Neuronal stem cell (in vitro differentiated cells): ENCODE measurements around the gene RAPGEF5.

Experiments
- DNase-seq: peaks from one replicate; pipeline ENCODE4 v3.0.0-alpha.2; 2013; ENCODE audit warnings: low spot score
- H2AFZ ChIP-seq: one replicate; pipeline ENCODE4 v1.6.1; 2013; ENCODE audit warnings: mild to moderate bottlenecking, low read length, inconsistent platforms
- H2AK5ac ChIP-seq: 2 replicates; pipeline ENCODE4 v1.6.1; 2013; ENCODE audit warnings: low read depth, mild to moderate bottlenecking, inconsistent platforms, low read length, moderate library complexity, mixed read lengths
- H2BK120ac ChIP-seq: 2 replicates; pipeline ENCODE4 v1.6.1; 2013; ENCODE audit warnings: low read depth, mild to moderate bottlenecking, inconsistent platforms, low read length, moderate library complexity, mixed read lengths
- H2BK12ac ChIP-seq: one replicate; pipeline ENCODE4 v1.6.1; 2013; ENCODE audit warnings: low read length, inconsistent platforms
- H2BK15ac ChIP-seq: 2 replicates; pipeline ENCODE4 v1.6.1; 2013; ENCODE audit warnings: mild to moderate bottlenecking, low read length, inconsistent platforms, mixed read lengths
- H2BK5ac ChIP-seq: one replicate; pipeline ENCODE4 v1.6.1; 2013; ENCODE audit warnings: inconsistent platforms, mild to moderate bottlenecking, low read length, moderate library complexity
- H3K14ac ChIP-seq: one replicate; pipeline ENCODE4 v1.6.1; 2013; ENCODE audit warnings: low read length, inconsistent platforms
- H3K18ac ChIP-seq: 2 replicates; pipeline ENCODE4 v1.6.1; 2013; ENCODE audit warnings: low read length, inconsistent platforms
- H3K23ac ChIP-seq: 2 replicates; pipeline ENCODE4 v1.6.1; 2013; ENCODE audit warnings: low read depth, mild to moderate bottlenecking, mixed read lengths, low read length, inconsistent platforms; ENCODE audit not compliant: poor library complexity
- H3K27ac ChIP-seq: replicated peaks from 3 replicates; pipeline ENCODE4 v1.5.1; 2013; ENCODE audit warnings: low read length, inconsistent platforms
- H3K27me3 ChIP-seq, 3 experiments: 2 replicates each; pipeline ENCODE4 v1.6.1; 2013; ENCODE audit warnings: low read length in 3 of 3, mild to moderate bottlenecking in 2 of 3, inconsistent platforms in 1 of 3, low read depth in 1 of 3, mixed read lengths in 1 of 3, moderate library complexity in 1 of 3; ENCODE audit not compliant: control insufficient read depth in 3 of 3, insufficient read depth in 3 of 3
- H3K36me3 ChIP-seq, 2 donors: replicated peaks in 1 of 2; 2 replicates each; pipeline ENCODE4 v1.6.1; 2013; ENCODE audit warnings: low read length in 2 of 2; ENCODE audit not compliant: control insufficient read depth in 2 of 2, insufficient read depth in 2 of 2
- H3K4ac ChIP-seq: 2 replicates; pipeline ENCODE4 v1.6.1; 2013; ENCODE audit warnings: inconsistent platforms, mild to moderate bottlenecking, low read length, moderate library complexity
- H3K4me1 ChIP-seq, 2 donors: 1 replicate in 1 of 2; 2 replicates in 1 of 2; pipeline ENCODE4 v1.6.1; 2013; ENCODE audit warnings: low read length in 2 of 2, low read depth in 1 of 2; ENCODE audit not compliant: control insufficient read depth in 2 of 2, insufficient read depth in 1 of 2
- H3K4me2 ChIP-seq: one replicate; pipeline ENCODE4 v1.6.1; 2013; ENCODE audit warnings: mild to moderate bottlenecking, low read length, inconsistent platforms; ENCODE audit not compliant: insufficient read depth, poor library complexity, severe bottlenecking
- H3K4me3 ChIP-seq, 2 donors: 2 replicates each; pipeline ENCODE4 v1.5.1; 2013; ENCODE audit warnings: low read length in 2 of 2, mild to moderate bottlenecking in 2 of 2, inconsistent platforms in 1 of 2, moderate library complexity in 1 of 2
- H3K79me1 ChIP-seq: one replicate; pipeline ENCODE4 v1.6.1; 2013; ENCODE audit warnings: low read depth, mild to moderate bottlenecking, inconsistent platforms, low read length, moderate library complexity
- H3K9ac ChIP-seq: one replicate; pipeline ENCODE4 v1.6.1; 2013; ENCODE audit warnings: mild to moderate bottlenecking, low read depth, low read length, inconsistent platforms; ENCODE audit not compliant: poor library complexity
- H3K9me3 ChIP-seq, 2 donors: replicated peaks in 1 of 2; 2 replicates each; pipeline versions ENCODE3 to v1.6.1; 2013; ENCODE audit warnings: low read length in 2 of 2, mild to moderate bottlenecking in 2 of 2, inconsistent platforms in 1 of 2, low read depth in 1 of 2, mixed read lengths in 1 of 2, moderate library complexity in 1 of 2; ENCODE audit not compliant: control insufficient read depth in 2 of 2, insufficient read depth in 1 of 2
- H4K8ac ChIP-seq: one replicate; pipeline ENCODE4 v1.6.1; 2013; ENCODE audit warnings: low read depth, mild to moderate bottlenecking, inconsistent platforms, low read length, moderate library complexity
- H4K91ac ChIP-seq: one replicate; pipeline ENCODE4 v1.6.1; 2013; ENCODE audit warnings: low read length, low read depth, mild to moderate bottlenecking, inconsistent platforms; ENCODE audit not compliant: poor library complexity
- WGBS, 2 donors: extraction: QIAGEN DNeasy Blood & Tissue Kit; methylation state at CpG; one replicate each; pipeline ENCODE4 v1.1.7; 2013; ENCODE audit warnings: missing lambda C conversion rate in 2 of 2, mixed read lengths in 1 of 2; ENCODE audit not compliant: insufficient read length in 2 of 2, insufficient replicate concordance in 1 of 2; ENCODE audit errors: extremely low coverage in 2 of 2; 5-methylcytosine and 5-hydroxymethylcytosine counted together

Gene RAPGEF5

DNA sequence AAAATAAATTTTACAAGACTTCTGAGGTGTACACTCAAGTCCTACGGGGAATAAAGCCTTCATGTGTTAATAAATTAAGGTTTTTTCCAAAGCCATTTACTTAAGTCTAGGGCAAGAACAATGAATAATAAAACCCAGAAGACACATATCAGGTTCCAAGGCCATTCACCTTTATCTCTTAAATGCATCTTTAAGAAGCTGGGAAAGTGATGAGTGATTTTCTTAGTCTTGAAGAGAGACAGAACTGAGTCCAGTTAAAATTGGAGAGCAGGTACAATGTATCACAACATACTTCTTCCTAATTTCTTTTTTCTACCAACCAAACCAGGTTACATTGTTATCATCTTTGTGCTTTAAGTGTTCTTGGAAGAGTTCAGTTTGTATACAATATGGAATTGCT lies 189.5 kb downstream of the RAPGEF5 start:
- Histone ChIP-seq H3K14ac (no peak overlapping the region), H3K79me1 (no peaks in the 10 kb centered on the region), H2AFZ (no peak overlapping the region), H3K9ac (no peak overlapping the region), H3K27me3 (no peaks in the 10 kb centered on the region), H3K4ac (no peak overlapping the region), H3K4me3 (no peak overlapping the region), H4K8ac (no peak overlapping the region), H3K36me3 (peaks cover 0 to 22% of the 10 kb centered on the region in 2 donors), H2AK5ac (no peak overlapping the region), H3K4me1 (peaks cover 1 to 2% of the 10 kb centered on the region in 2 donors), H2BK15ac (no peak overlapping the region), H2BK120ac (no peak overlapping the region), H2BK12ac (no peak overlapping the region), H3K27ac (no peak overlapping the region), H4K91ac (no peak overlapping the region), H3K4me2 (no peak overlapping the region), H3K18ac (no peak overlapping the region), H3K9me3 (peaks cover 0 to 4% of the 10 kb centered on the region in 2 donors), H3K23ac (no peak overlapping the region), H2BK5ac (no peak overlapping the region)
- no CpG with 5 or more reads among the region's 1 CpG for WGBS, 2 donors
- DNase-seq = no peak

DNA sequence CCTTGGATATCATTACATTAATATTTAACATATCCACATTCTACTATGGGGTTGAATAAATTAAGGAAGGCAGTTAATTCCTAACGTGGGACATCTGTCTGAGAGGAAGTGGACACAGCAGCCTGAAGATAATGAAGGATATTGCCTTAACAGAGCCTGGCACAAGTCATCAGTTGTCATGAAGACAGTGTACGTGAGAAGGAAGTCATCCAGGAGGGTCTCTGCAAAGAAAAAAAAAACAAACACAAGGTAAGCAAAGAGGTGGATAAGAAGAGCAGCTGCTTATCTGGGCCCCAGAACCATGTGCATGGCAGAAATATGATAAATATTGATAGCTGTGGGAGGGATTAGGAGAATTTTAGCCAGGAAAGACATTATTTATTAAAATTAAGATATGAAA lies 190.0 kb downstream of the RAPGEF5 start:
- WGBS, 2 donors = no CpG with 5 or more reads among the region's 2 CpGs
- Histone ChIP-seq H2AFZ (no peak overlapping the region), H3K4me2 (no peak overlapping the region), H2BK15ac (no peak overlapping the region), H3K14ac (no peak overlapping the region), H2AK5ac (no peak overlapping the region), H3K27me3 (no peaks in the 10 kb centered on the region), H2BK120ac (no peak overlapping the region), H3K79me1 (no peaks in the 10 kb centered on the region), H3K27ac (no peak overlapping the region), H4K91ac (no peak overlapping the region), H3K4me3 (no peak overlapping the region), H4K8ac (no peak overlapping the region), H3K36me3 (peaks cover 0 to 26% of the 10 kb centered on the region in 2 donors), H3K4me1 (peaks cover 1 to 2% of the 10 kb centered on the region in 2 donors), H3K18ac (no peak overlapping the region), H3K9me3 (peaks cover 0 to 4% of the 10 kb centered on the region in 2 donors), H2BK5ac (no peak overlapping the region), H3K9ac (no peak overlapping the region), H3K23ac (no peak overlapping the region), H3K4ac (no peak overlapping the region), H2BK12ac (no peak overlapping the region)
- DNase-seq = no peak

DNA sequence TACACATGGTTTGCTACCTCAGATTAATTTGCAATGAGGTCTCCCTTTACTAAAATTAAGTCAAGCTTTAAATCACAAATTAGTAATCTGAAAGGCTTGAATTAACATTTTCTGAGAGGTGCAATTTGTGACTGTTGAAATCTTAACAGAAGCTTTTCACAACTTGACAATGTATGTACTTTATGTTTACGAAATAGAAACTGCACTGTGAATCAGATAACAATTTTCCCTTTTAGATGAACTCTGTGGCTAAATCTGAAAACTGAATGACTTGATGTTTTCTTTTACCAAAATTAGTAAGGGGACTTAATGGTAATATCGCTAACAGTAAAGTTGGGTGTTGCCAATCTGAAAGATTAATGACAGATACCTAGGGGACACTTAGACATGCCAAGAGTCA lies 197.6 kb downstream of the RAPGEF5 start:
- no peak overlapping the region for H3K18ac ChIP-seq
- no peak overlapping the region for H2BK12ac ChIP-seq
- peaks cover 7 to 12% of the 10 kb centered on the region in 2 donors for H3K4me1 ChIP-seq
- no peaks in the 10 kb centered on the region for H3K9me3 ChIP-seq
- no peak overlapping the region for H3K4me3 ChIP-seq
- no peaks in the 10 kb centered on the region for H3K79me1 ChIP-seq
- no peak overlapping the region for H2AK5ac ChIP-seq
- H4K91ac ChIP-seq = no peak overlapping the region
- H3K4ac ChIP-seq = no peak overlapping the region
- DNase-seq = no peak
- H4K8ac ChIP-seq = no peak overlapping the region
- H3K27me3 ChIP-seq = no peaks in the 10 kb centered on the region
- H2BK5ac ChIP-seq = no peak overlapping the region
- H2AFZ ChIP-seq = no peak overlapping the region
- no CpG with 5 or more reads among the region's 2 CpGs for WGBS, 2 donors
- H3K23ac ChIP-seq = no peak overlapping the region
- no peak overlapping the region for H2BK15ac ChIP-seq
- no peak overlapping the region for H3K9ac ChIP-seq
- no peak overlapping the region for H3K4me2 ChIP-seq
- H3K27ac ChIP-seq = no peak overlapping the region
- H2BK120ac ChIP-seq = no peak overlapping the region
- peaks cover 0 to 50% of the 10 kb centered on the region in 2 donors for H3K36me3 ChIP-seq
- no peak overlapping the region for H3K14ac ChIP-seq

DNA sequence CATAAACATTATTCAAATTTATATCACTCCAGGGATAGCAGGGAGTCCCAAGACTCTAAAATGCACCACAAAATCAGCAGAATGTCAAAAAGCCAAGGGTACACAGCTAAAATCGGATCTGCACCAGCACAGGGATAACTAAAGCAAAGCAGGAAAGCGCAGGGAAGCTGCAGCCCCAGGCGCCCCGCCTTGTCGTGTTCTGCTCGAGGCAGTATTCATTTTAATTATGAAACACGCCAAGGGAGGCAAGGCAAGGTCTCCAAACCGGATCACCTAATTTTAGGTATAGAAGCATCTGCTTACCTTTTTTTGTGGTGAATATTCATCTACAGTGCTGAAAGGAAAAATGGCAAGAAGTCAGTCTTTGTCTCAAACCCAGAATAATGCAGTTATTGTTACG lies 199.4 kb downstream of the RAPGEF5 start:
- H3K18ac ChIP-seq = no peak overlapping the region
- no CpG with 5 or more reads among the region's 9 CpGs for WGBS, 2 donors
- H3K27ac ChIP-seq = no peak overlapping the region
- H2AK5ac ChIP-seq = no peak overlapping the region
- H4K8ac ChIP-seq = no peak overlapping the region
- H3K79me1 ChIP-seq = no peaks in the 10 kb centered on the region
- H3K4me3 ChIP-seq = no peak overlapping the region
- H2BK12ac ChIP-seq = no peak overlapping the region
- no peak overlapping the region for H2BK5ac ChIP-seq
- no peak overlapping the region for H3K4me2 ChIP-seq
- H3K36me3 ChIP-seq = peaks cover 0 to 48% of the 10 kb centered on the region in 2 donors
- no peak overlapping the region for H3K9ac ChIP-seq
- H3K23ac ChIP-seq = no peak overlapping the region
- H3K27me3 ChIP-seq = no peaks in the 10 kb centered on the region
- H2BK120ac ChIP-seq = no peak overlapping the region
- no peak overlapping the region for H2AFZ ChIP-seq
- H3K9me3 ChIP-seq = no peaks in the 10 kb centered on the region
- DNase-seq = no peak
- peaks cover 13 to 27% of the 10 kb centered on the region in 2 donors for H3K4me1 ChIP-seq
- no peak overlapping the region for H4K91ac ChIP-seq
- H3K14ac ChIP-seq = no peak overlapping the region
- H3K4ac ChIP-seq = no peak overlapping the region
- H2BK15ac ChIP-seq = no peak overlapping the region
